Suppressor macrophage treated with lipopolysaccharide for 1 hour (primary cell): ENCODE data around the gene PODXL2.
"Not testable (repeated sequence)": the region's sequence is repeated elsewhere in the genome, so short reads cannot be mapped to it uniquely, and the experiment has no call there.

Experiments used
- DNase-seq, 3 donors: peaks; one replicate each; pipeline ENCODE4 v3.0.0-alpha.2; 2020 to 2022

PODXL2 gene

GRCh38 chr3:127630811-127631714, 2.1 kb downstream of the PODXL2 start:
- DNase-seq: no peak

DNA sequence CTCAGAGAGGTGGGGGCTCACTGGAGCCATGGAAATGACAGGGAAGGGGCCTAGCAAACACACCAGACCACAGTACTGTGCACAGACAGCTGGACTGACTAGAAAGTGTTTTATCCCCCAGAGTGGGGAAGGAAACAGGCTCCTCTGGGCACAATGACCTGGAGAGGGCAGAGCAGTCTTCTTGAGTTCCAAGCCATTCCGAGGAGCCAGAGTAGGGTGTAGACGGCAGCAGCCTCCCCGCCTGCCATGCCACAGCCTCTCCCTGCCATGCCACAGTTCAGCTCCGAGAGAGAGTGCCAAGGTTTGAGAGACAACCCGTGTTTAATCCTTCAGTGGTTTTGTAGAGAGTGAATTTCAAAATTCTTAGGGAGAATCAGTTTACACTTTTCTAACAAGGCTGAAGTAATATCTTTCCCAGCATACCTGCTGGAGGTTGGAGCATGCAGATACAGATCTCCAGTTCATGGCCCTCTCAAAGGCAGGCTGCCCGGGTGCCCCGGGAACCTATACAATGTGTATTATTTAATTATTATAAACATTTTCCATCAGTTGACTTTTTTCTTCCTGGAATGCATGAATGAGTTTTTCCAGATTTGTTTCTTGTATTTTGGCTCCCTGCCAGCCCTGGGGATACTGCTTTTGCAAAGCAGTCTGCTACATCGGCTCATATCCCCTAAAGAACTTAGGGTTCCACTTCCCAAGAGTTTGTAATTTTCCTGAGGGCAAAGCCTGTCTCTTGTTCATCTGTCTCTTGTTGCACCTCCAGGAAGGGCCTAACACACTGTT, 3.2 kb downstream of the PODXL2 start:
- DNase-seq: no peak

DNA sequence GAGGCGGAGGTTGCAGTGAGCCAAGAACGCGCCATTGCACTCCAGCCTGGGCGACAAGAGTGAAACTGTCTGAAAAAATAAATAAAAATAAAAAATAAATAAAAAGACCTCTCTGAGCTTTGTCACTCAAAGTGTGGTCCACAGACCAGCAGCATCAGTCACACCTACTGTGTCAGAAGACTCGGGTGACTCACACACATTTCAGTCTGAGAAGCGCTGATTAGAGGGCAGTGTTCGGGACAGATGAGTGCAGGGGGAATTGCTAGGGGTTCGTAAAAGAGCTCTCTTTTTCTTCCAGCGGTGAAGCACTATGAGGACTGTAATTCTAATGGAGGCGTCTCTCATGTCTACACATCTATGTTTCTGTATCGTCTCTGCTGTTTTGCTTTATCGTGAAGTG, 5.7 kb downstream of the PODXL2 start:
- DNase-seq: no peak

DNA sequence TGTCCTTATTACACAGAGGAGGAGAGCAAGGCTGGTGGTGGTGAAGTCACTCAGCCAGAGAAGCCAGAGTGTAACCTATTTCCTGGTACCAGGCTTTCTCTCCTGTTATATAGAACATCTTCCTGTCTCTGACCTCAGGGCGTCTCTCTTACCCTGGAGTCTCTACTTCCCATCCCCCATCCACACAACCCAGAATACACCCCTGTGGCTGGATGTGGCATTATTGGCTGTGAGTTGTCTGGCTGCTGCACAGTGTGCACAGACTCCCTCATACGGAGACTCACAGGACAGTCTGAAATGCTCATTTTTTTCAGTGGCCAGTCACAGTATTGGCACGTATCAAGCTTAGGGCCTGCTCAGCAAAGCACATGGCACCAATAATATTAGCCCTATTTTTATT, 8.6 kb downstream of the PODXL2 start:
- no peak for DNase-seq

GRCh38 chr3:127637971-127638370, 9.0 kb downstream of the PODXL2 start:
- DNase-seq: no peak

DNA sequence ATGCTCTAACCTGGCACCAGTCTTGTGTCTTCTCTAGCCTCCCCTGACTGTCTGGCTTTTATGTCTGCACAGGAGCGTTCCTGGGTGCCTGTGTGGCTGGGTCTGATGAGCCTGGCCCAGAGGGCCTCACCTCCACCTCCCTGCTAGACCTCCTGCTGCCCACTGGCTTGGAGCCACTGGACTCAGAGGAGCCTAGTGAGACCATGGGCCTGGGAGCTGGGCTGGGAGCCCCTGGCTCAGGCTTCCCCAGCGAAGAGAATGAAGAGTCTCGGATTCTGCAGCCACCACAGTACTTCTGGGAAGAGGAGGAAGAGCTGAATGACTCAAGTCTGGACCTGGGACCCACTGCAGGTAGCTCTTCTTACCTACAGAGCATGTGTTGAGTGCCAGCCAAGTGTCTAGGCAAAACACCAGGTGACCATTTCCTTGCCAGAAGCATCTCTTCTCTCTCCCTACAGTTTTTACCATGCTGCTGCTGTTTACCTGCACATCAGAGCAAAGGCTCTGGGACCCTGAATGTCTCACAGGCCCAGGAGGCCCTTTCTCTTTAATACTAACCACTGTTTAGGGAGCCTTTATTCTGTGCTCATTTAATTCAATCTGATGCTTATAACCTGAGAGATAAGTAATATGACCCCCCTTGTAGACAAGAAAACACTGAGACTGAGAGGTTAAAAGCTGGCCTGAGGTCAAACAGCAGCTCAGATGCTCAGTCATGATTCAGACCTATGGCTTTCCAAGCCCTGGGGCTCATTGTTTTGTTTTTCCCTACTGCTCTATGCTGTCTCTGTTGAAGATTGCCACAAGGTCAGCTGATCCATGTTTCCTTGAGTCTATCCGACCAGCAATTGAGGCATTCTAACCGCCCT, 10.4 kb downstream of the PODXL2 start:
- DNase-seq: no peak

GRCh38 chr3:127640042-127640355, 11.0 kb downstream of the PODXL2 start:
- no peak for DNase-seq

DNA sequence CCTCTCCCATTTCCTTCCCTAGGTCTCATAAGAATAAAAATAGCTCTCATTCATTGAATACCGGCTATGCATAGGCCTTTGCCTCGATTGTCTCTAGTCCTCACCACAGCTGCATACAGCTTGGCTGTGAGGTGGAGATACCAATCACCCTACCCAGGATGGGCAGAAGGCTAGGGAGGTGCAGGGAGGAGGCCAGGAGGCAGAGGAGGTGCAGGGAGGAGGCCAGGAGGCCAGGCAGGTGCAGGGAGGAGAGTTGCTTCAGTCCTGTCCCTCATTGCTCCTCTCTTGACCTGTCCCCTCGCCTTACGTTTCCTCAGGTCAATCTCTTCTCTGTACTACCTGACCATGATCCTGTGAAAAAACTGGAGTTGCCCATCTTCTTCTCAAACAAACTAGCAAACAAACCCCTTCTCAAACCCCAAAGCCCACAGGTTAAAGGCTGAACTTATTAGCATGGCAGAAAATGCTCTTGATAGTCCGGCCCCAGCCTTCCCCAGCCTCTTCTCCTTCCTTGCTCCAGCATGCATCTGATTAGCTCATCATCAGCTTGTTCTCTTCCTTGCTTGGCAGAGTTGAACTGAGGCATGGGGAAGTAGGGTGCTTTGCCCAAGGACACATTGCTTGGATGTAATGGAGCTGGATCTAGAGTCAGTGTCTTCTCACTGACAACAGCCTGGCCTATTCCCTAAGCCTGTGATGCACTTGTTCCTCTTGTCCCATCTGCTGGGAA, 15.8 kb downstream of the PODXL2 start:
- peak in 2 of 3 donors; percentile 31 to 38 for DNase-seq

DNA sequence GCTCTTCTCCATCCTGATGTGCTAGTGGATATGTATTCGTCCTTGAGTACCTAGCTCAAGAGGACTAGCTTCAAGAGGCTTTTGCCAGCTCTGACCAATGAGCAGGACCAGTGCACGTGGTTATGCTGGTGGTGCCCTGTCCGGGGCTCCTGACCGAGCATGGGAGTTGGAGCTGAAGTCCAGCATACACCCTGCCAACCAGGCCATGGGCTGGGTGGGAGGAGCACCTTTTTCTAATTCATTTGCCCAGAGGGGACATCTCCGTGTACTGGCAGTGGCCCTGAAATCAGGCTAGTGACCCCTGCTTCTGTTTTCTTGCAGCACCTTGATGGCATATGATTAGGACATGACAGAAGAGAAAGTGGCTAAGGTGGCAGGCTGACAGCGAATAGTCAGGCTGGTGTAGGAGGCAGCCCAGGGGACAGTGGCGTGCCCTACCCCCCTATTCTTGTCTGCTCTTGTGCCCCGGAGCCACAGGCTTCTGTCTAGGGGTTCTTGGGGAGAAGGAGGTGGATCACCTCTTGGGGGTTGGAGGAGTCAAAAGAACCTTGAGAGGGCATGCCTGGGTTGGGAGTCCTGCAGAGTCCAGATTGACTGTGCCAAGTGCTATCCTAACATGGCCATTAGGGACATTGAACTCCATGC, 16.5 kb downstream of the PODXL2 start:
- DNase-seq: no peak

DNA sequence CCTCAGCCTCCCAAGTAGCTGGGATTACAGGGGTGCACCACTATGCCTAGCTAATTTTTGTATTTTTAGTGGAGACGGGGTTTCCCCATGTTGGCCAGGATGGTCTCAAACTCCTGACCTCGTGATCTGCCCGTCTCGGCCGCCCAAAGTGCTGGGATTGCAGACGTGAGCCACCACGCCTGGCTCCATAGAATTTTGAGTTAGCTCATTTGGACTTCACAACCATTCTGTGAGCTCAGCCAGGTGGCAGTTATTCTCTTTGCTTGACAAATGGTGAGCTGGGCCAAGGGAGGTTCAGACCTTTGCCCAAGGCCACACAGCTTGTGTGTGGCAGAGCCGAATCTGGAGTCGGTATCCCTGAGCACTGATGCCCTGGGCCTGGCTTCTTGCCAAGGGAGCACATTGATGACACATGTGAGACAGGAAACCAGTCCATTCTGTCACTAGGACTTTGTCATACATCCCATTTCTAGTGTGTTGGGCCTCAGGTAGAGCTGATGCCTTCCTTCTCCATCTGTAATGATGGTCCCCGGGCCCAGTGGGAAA, 17.6 kb downstream of the PODXL2 start:
- DNase-seq: no peak

DNA sequence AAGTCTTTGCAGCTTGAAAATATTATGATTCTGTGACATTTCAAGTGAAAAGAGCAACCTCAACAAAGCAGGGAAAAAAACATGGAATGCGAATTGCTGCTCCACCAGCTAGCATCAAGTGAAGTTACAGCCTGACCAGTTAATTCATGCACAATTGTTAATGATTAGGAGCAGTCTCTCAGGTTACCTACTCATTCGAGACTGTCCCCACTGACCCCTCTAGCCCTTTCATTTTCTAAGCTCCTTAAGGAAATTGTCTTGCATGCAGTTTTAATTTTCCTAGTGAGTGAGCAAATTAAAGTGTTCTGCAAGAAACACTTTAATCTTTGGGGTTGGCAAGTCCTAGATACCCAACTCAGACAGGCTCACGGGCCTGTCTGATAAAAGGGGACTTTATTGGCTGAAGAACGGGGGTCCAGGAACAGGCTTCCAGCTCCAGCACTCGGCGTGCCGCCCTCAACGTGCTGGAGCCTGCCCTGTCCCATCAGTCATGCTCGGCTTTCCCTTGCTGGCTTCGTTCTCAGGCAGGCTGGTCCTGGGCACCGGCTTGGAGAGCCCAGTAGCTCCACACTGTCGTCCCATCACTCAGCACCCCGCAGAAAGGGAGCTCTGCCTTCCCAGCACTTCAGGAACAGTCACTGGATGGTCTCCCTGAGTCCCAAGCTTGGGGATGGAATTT, 18.3 kb downstream of the PODXL2 start:
- DNase-seq: no peak

DNA sequence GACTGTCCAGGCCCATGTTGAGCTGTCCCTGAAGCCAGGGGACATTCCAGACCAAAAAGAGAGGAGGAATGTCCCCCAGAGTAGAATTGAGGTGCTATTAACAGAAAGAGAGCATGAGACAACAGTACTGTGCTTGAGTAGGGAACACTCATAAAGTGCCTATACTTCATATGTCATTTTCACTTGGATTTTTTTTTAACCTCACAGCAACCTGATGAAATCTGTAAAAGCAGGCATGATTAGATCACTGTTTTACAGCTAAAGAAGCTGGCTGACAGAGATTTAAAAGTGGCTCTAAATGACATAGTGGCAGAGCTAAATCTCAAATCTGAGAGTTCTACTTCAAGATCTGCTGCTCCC, 18.8 kb downstream of the PODXL2 start:
- no peak for DNase-seq

DNA sequence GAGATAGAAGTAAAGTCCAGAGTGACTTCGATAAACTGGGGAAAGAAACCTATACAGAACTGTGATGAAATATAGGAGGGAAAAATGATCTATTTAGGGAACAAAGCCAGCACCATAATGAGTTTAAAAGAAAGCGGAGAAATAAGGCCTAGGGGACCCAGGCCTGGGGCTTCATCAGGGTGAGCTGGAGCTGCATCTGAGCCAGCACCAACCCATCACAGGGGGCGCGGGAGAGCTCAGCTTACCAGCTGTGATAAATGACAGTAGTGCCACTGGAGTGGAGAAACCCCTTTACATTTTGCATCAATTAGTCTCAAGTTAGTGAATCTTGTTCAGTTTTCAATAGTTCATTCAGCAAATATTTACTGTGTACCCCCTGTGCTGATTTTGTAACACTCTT, 21.3 kb downstream of the PODXL2 start:
- DNase-seq: no peak

- no peak for DNase-seq
Observed at GRCh38 chr3:127651516-127652172, 22.7 kb downstream of the PODXL2 start.

DNA sequence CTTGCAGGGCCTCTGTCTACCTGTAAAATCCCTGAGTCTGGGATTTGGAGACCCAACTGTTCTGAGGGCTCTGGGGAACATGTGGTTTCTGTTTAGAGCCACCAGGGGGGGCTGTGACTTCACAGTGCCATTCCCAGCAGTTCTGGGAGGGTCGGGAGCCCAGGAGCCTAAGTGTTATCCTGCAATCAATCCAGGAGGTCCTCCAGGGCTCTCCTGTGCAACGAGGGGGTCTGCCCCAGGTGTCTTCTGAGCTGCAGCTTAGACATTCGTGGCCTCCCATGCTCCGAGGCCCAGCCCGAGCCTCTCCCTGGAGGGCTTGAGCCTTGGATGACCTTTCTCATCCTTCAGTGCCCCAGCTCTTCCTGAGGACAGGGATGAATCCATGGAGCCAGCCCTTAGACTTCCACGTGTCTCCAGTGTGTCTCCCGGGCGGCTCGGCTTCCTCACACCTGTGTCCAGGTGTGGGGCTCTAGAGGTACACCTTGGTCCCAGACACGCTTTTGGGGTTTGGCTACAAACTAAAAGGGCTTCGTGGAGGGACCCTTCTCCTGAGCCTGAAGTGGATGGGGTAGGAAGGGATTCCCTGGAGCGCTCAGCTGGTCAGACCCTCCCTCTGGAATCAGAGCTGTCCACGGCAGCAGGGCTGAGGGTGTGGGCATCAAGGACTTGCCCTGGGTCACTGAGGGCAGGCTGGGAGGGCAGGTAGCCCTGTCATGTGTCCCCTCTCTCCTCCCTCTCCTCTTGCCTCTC, 23.4 kb downstream of the PODXL2 start:
- DNase-seq: peak; percentile 65 to 79 (median 69)

GRCh38 chr3:127654374-127654773, 25.4 kb downstream of the PODXL2 start:
- DNase-seq: peak in 2 of 3 donors; percentile 17 to 27

- DNase-seq: not testable (repeated sequence)
Observed at GRCh38 chr3:127654993-127655392, 26.0 kb downstream of the PODXL2 start.

GRCh38 chr3:127655641-127656040, 26.7 kb downstream of the PODXL2 start:
- peak; percentile 64 to 66 (median 65) for DNase-seq

GRCh38 chr3:127656906-127657305, 27.9 kb downstream of the PODXL2 start:
- no peak for DNase-seq

DNA sequence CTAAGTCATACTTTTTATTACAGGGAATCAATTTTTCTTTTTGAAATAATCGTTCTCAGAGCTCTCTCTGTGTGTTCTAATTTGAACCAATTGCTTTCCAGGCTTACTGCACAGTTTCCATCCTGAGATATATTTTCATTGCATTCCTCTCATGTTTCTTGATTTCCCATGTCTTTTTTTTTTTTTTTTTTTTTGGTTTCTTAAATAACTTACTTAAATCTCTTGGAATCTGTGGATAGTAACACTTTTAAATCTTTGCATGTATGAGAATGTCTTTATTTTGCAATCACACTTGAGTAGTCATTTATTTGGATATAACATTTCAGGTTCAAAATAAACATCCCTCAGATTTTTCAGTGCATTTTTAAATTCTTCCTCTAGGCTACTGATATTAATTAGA, 29.2 kb downstream of the PODXL2 start:
- DNase-seq: no peak
